ENCODE results near the gene LRRC8D.
A peak's percentile ranks its signal among the peaks of the same experiment; 100 is the strongest.

LRRC8D gene

GRCh38 chr1:89942825-89943658 is 122.2 kb downstream of the LRRC8D start:
- no peak for DNase-seq

GRCh38 chr1:89943846-89944781 is 123.3 kb downstream of the LRRC8D start:
- no peak for DNase-seq

- DNase-seq, result peak; percentile 73
Observed at GRCh38 chr1:89945852-89946476, 125.1 kb downstream of the LRRC8D start.

- DNase-seq, result no peak
Observed at GRCh38 chr1:89946532-89946931, 125.7 kb downstream of the LRRC8D start.

GRCh38 chr1:89948722-89949345 is 128.0 kb downstream of the LRRC8D start:
- no peak for DNase-seq

- no peak for DNase-seq
Observed at GRCh38 chr1:89949991-89950624, 129.3 kb downstream of the LRRC8D start.

- no peak for DNase-seq
Observed at GRCh38 chr1:89950703-89951102, 129.9 kb downstream of the LRRC8D start.

GRCh38 chr1:89951766-89952604 is 131.2 kb downstream of the LRRC8D start:
- no peak for DNase-seq

- no peak for DNase-seq
Observed at GRCh38 chr1:89952605-89953130, 131.8 kb downstream of the LRRC8D start.

- DNase-seq, result peak; percentile 55
Observed at GRCh38 chr1:89953131-89953626, 132.3 kb downstream of the LRRC8D start.

- DNase-seq, result no peak
Observed at GRCh38 chr1:89953929-89954328, 133.1 kb downstream of the LRRC8D start.

- no peak for DNase-seq
Observed at GRCh38 chr1:89954401-89954800, 133.6 kb downstream of the LRRC8D start.

- no peak for DNase-seq
Observed at GRCh38 chr1:89955311-89956205, 134.7 kb downstream of the LRRC8D start.

- DNase-seq, result peak; percentile 19
Observed at GRCh38 chr1:89957107-89957506, 136.3 kb downstream of the LRRC8D start.

GRCh38 chr1:89958851-89959654 is 138.2 kb downstream of the LRRC8D start:
- DNase-seq, result no peak

GRCh38 chr1:89959719-89960118 is 138.9 kb downstream of the LRRC8D start:
- DNase-seq, result no peak

GRCh38 chr1:89962024-89962741 is 141.4 kb downstream of the LRRC8D start:
- no peak for DNase-seq

GRCh38 chr1:89962742-89963075 is 141.9 kb downstream of the LRRC8D start:
- DNase-seq, result no peak

Measured in activated CD4-positive, alpha-beta T cell treated with anti-CD3 and anti-CD28 coated beads, Interleukin-2, Interleukin-6, amounts not matched to agents 100 ng/mL and 50 ng/mL, durations not matched to agents 16 hours and 8 hours (primary cell).